Neutrophil (primary cell): ENCODE results near the gene PBX3.

Experiments
- H3K27ac ChIP-seq: fragments of 200-600 bp; sonication (generic); 2 replicates; pipeline ENCODE4 v1.5.1; 2016; ENCODE audit warnings: mild to moderate bottlenecking, moderate library complexity
- H3K27me3 ChIP-seq: fragments of 200-600 bp; sonication (generic); 2 replicates; pipeline ENCODE4 v1.6.0; 2016; ENCODE audit warnings: mild to moderate bottlenecking
- H3K36me3 ChIP-seq: fragments of 200-600 bp; sonication (generic); 2 replicates; pipeline ENCODE4 v1.5.1; 2017
- H3K4me1 ChIP-seq, 2 experiments: fragments of 200-600 bp in 1 of 2; sonication (generic) in 1 of 2; 1 replicate in 1 of 2; 2 replicates in 1 of 2; pipeline versions ENCODE4 v1.5.1 to v1.6.1; 2013 to 2016; ENCODE audit warnings: low read depth in 1 of 2, low read length in 1 of 2, mild to moderate bottlenecking in 1 of 2, moderate library complexity in 1 of 2; ENCODE audit not compliant: control insufficient read depth in 1 of 2, insufficient read depth in 1 of 2
- H3K4me3 ChIP-seq, 2 experiments: fragments of 200-600 bp in 1 of 2; sonication (generic) in 1 of 2; 1 replicate in 1 of 2; 2 replicates in 1 of 2; pipeline ENCODE4 v1.5.1; 2013 to 2016; ENCODE audit warnings: low read depth in 1 of 2, low read length in 1 of 2, mild to moderate bottlenecking in 1 of 2, moderate library complexity in 1 of 2
- H3K9me3 ChIP-seq: fragments of 200-600 bp; sonication (generic); 2 replicates; pipeline ENCODE4 v1.5.1; 2016
- CTCF ChIP-seq: fragments of 200-600 bp; sonication (generic); IDR thresholded peaks from 2 replicates; pipeline ENCODE4 v1.5.1; 2016; ENCODE audit warnings: antibody characterized with exemption

PBX3 gene

GRCh38 chr9:125894566-125894965 is 147.4 kb downstream of the PBX3 start:
- peaks cover 25% of the 10 kb centered on the region for H3K27me3 ChIP-seq
- TF ChIP-seq CTCF = no peak
- H3K4me3 ChIP-seq = no peak overlapping the region
- H3K36me3 ChIP-seq = no peaks in the 10 kb centered on the region
- H3K27ac ChIP-seq = no peak overlapping the region
- no peaks in the 10 kb centered on the region for H3K9me3 ChIP-seq
- peaks cover 4 to 10% of the 10 kb centered on the region in 2 experiments for H3K4me1 ChIP-seq

DNA sequence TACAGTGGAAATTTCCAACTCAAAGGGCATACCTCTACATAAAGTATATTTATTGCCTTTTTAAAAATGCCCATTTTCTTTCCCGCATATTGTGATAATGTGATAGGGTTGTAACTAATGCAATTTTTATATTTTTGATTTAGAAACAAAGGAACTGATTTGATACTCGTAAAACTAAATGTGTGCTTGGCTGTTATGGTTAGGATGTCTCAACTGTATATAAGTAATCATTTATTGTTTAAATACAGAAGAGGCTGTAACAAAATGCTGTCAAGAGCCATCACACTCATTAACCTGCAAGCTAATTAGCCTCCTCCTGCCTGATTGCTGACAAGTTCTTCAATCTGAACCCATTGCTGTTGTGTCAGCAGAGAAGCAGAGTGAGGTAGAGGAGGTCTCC is 149.2 kb downstream of the PBX3 start:
- no peaks in the 10 kb centered on the region for H3K9me3 ChIP-seq
- no peak for TF ChIP-seq CTCF

GRCh38 chr9:125896964-125897363 is 149.8 kb downstream of the PBX3 start:
- Histone ChIP-seq H3K9me3 (no peaks in the 10 kb centered on the region), H3K36me3 (no peaks in the 10 kb centered on the region), H3K27me3 (peaks cover under 1% of the 10 kb centered on the region), H3K4me1 (peaks cover 0 to 5% of the 10 kb centered on the region in 2 experiments), H3K4me3 (no peak overlapping the region), H3K27ac (no peak overlapping the region)
- TF ChIP-seq CTCF = no peak

More for the DNA sequence above, 149.2 kb downstream of the PBX3 start:
- Histone ChIP-seq H3K4me3 (no peak overlapping the region), H3K27me3 (peaks cover 6% of the 10 kb centered on the region), H3K4me1 (peaks cover 0 to 5% of the 10 kb centered on the region in 2 experiments), H3K27ac (no peak overlapping the region), H3K36me3 (no peaks in the 10 kb centered on the region)

- no peaks in the 10 kb centered on the region for H3K9me3 ChIP-seq
- H3K4me3 ChIP-seq = no peak overlapping the region
- no peak overlapping the region for H3K27ac ChIP-seq
- TF ChIP-seq CTCF = no peak
- H3K4me1 ChIP-seq = peaks cover 0 to 5% of the 10 kb centered on the region in 2 experiments
- H3K36me3 ChIP-seq = no peaks in the 10 kb centered on the region
- no peaks in the 10 kb centered on the region for H3K27me3 ChIP-seq
These were observed 150.3 kb downstream of the PBX3 start for GRCh38 chr9:125897481-125897880.

- no peaks in the 10 kb centered on the region for H3K9me3 ChIP-seq
- no peak for TF ChIP-seq CTCF
These were observed 155.0 kb downstream of the PBX3 start for GRCh38 chr9:125902214-125902613.

More at GRCh38 chr9:125902214-125902613, 155.0 kb downstream of the PBX3 start:
- H3K4me1 ChIP-seq = peaks cover 0 to 11% of the 10 kb centered on the region in 2 experiments
- H3K36me3 ChIP-seq = no peaks in the 10 kb centered on the region
- no peak overlapping the region for H3K27ac ChIP-seq
- H3K4me3 ChIP-seq = no peak overlapping the region
- no peaks in the 10 kb centered on the region for H3K27me3 ChIP-seq
